Measurements from ENCODE around the gene SRGAP3. TPM values are rescaled to one million over a fixed set of nuclear protein-coding genes. Genes with fewer than 3 reads are reported as not detected.
A peak's percentile ranks its signal among the peaks of the same experiment; 100 is the strongest.

The SRGAP3 gene
- total RNA-seq, 1 donor from 2014 or later = 68.6 TPM

- H3K27me3 Mint-ChIP-seq (ENCODE audit: low read depth) = no peaks in the 10 kb centered on the region
- H3K36me3 Mint-ChIP-seq = peaks cover 25% of the 10 kb centered on the region
- peaks cover 13% of the 10 kb centered on the region for H3K4me1 Mint-ChIP-seq
- H3K9me3 Mint-ChIP-seq = no peaks in the 10 kb centered on the region
- TF ChIP-seq, protein P1, sequence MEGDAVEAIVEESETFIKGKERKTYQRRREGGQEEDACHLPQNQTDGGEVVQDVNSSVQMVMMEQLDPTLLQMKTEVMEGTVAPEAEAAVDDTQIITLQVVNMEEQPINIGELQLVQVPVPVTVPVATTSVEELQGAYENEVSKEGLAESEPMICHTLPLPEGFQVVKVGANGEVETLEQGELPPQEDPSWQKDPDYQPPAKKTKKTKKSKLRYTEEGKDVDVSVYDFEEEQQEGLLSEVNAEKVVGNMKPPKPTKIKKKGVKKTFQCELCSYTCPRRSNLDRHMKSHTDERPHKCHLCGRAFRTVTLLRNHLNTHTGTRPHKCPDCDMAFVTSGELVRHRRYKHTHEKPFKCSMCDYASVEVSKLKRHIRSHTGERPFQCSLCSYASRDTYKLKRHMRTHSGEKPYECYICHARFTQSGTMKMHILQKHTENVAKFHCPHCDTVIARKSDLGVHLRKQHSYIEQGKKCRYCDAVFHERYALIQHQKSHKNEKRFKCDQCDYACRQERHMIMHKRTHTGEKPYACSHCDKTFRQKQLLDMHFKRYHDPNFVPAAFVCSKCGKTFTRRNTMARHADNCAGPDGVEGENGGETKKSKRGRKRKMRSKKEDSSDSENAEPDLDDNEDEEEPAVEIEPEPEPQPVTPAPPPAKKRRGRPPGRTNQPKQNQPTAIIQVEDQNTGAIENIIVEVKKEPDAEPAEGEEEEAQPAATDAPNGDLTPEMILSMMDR (IDR thresholded peaks at IDR 0.05; ENCODE audit: unreplicated experiment) = no peak
- no peak for DNase-seq (ENCODE audit: low spot score in 2 of 2, unreplicated experiment in 2 of 2)
- no peak overlapping the region for H3K27ac Mint-ChIP-seq
- no peak overlapping the region for H3K4me3 Mint-ChIP-seq
Measured at GRCh38 chr3:8992199-8992598, 257.2 kb downstream of the SRGAP3 start.

DNA sequence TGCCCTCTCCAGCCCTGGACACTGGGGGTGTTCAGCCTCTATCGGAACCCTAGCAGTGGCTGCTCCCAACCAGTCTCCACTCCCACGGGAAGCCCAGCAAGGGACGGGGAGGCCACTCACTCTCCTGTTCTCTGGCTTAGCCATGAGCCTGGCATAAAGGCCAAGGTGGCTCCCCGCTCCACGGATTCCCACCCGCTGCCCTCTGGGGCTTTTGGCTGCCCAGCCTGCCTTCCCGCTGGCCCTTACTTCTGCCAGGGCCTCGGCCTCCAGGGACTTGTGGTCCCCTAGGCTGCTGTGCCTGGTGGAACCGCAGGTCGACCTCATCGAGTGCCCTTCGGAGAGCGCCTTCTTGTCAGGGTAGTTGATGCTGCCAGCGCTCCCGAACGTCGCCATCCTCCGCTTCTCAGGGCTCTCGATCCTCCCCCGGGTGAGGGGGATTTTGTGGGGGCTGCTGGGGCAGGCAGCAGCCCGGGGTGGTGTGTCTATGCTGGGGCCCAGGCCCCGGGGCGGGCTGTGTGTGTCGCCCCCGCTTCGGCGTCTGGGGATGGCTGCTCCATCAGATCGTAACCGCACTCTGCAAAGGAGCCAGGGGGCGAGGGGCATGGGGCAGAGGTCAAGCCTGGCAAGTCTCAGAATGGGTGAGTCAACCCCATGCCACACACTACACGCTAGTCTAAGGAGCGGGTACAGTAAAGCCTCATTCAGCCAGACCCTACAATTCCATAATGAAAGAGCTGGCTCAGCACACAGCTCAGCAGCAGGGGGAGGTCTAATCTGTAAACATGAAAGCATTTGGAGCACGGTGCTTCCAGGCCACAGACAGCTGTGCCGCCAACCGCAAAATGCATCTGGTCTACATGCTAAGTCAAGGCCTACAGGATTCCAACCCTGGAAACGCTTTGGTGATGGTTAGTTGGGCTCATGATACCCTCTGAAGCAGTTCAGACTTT, 258.9 kb downstream of the SRGAP3 start:
- Mint-ChIP-seq H3K36me3 (peaks cover 23% of the 10 kb centered on the region), H3K4me3 (no peak overlapping the region), H3K27me3 (ENCODE audit: low read depth) (no peaks in the 10 kb centered on the region), H3K9me3 (no peaks in the 10 kb centered on the region), H3K4me1 (peaks cover 13% of the 10 kb centered on the region), H3K27ac (no peak overlapping the region)
- TF ChIP-seq, protein P1 (IDR thresholded peaks at IDR 0.05; ENCODE audit: unreplicated experiment) = no peak
- no peak for DNase-seq (ENCODE audit: low spot score in 2 of 2, unreplicated experiment in 2 of 2)

DNA sequence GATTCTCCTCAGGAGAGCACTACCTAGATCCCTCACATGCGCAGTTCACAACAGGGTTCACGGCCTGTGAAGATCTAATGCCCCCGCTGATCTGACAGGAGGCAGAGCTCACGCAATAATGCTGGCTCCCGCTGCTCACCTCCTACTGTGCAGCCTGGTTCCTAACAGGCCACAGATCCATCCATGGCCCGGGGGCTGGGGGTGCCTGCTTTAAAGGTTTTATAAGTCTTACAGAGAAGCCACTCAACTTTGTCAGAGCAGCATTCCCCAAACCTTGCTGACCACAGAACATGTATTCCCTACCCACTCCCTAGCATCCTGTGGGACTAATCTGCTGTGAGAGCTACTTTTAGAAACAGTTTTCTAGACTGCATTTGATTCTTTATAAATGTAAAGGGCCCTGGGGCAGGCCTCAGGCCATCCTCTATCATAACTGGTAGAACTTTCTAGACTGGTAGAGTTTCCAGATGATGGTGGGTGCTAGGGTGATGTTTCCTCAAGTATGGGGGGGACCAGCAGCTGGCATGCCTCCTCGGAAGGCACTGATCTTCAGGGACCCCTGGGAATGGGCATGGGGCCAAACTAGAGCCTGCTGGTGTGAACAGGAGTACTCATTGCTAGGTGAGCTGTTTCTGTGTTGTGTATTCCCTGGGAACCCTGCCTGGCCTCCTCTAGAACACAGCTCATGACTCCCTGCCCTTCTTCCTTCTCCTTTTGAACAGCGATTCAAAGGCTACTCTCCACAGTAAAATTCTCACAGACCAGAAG, 260.5 kb downstream of the SRGAP3 start:
- Mint-ChIP-seq H3K36me3 (peaks cover 19% of the 10 kb centered on the region), H3K4me1 (peaks cover 13% of the 10 kb centered on the region), H3K9me3 (no peaks in the 10 kb centered on the region), H3K27ac (no peak overlapping the region), H3K27me3 (ENCODE audit: low read depth) (no peaks in the 10 kb centered on the region), H3K4me3 (no peak overlapping the region)
- TF ChIP-seq, protein P1 (IDR thresholded peaks at IDR 0.05; ENCODE audit: unreplicated experiment) = no peak
- no peak for DNase-seq (ENCODE audit: low spot score in 2 of 2, unreplicated experiment in 2 of 2)

GRCh38 chr3:8988384-8988655, 261.1 kb downstream of the SRGAP3 start:
- Mint-ChIP-seq H3K4me1 (peaks cover 13% of the 10 kb centered on the region), H3K36me3 (peaks cover 16% of the 10 kb centered on the region), H3K4me3 (no peak overlapping the region), H3K27ac (no peak overlapping the region), H3K27me3 (ENCODE audit: low read depth) (no peaks in the 10 kb centered on the region), H3K9me3 (no peaks in the 10 kb centered on the region)
- no peak for DNase-seq (ENCODE audit: low spot score in 2 of 2, unreplicated experiment in 2 of 2)
- TF ChIP-seq, protein P1 (IDR thresholded peaks at IDR 0.05; ENCODE audit: unreplicated experiment) = no peak

- TF ChIP-seq, protein P1 (IDR thresholded peaks at IDR 0.05; ENCODE audit: unreplicated experiment) = peak; percentile 79
- Mint-ChIP-seq H3K4me3 (peak overlapping the region; percentile 54), H3K27ac (no peak overlapping the region), H3K36me3 (peaks cover 16% of the 10 kb centered on the region), H3K27me3 (ENCODE audit: low read depth) (no peaks in the 10 kb centered on the region), H3K4me1 (peaks cover 13% of the 10 kb centered on the region), H3K9me3 (no peaks in the 10 kb centered on the region)
- DNase-seq (ENCODE audit: low spot score in 2 of 2, unreplicated experiment in 2 of 2) = peak; percentile 50 to 77
Measured at GRCh38 chr3:8987645-8988383, 261.6 kb downstream of the SRGAP3 start.
